A673 (cell line): ENCODE measurements around the gene PAN2.
"Not testable (repeated sequence)": the region's sequence is repeated elsewhere in the genome, so short reads cannot be mapped to it uniquely, and the experiment has no call there.

ENCODE experiments used
- CTCF ChIP-seq: fragments of 300-800, 200-600 bp; sonication (generic); conservative IDR thresholded peaks from 2 replicates; pipeline ENCODE4 v1.5.1; 2017; ENCODE audit warnings: low read depth, mild to moderate bottlenecking, antibody characterized with exemption, low read length, moderate library complexity, mixed read lengths
- EZH2 ChIP-seq: fragments of 200-600 bp; sonication (generic); IDR thresholded peaks from 2 replicates; pipeline ENCODE4 v1.6.1; 2017; ENCODE audit warnings: borderline replicate concordance, low read depth, mild to moderate bottlenecking, mixed read lengths, antibody characterized with exemption, low read length; ENCODE audit not compliant: poor library complexity, severe bottlenecking

GRCh38 chr12:56342290-56342689 is 8.5 kb upstream of the PAN2 start:
- TF ChIP-seq CTCF, EZH2: not testable (repeated sequence)
